H54 (cell line): ENCODE results near the gene FILIP1.

Experiments used
- DNase-seq: peaks from one replicate; pipeline ENCODE4 v3.0.0; 2011; ENCODE audit warnings: low spot score, mixed read lengths; ENCODE audit not compliant: insufficient read length
- FAIRE-seq: peaks from 3 replicates; lab custom pipeline; 2011; peaks lifted over from hg19 to GRCh38; lab: Jason Lieb, UNC
- POLR2A ChIP-seq: IDR thresholded peaks from 2 replicates; pipeline ENCODE4 v1.6.1; 2011; ENCODE audit warnings: low read depth, mild to moderate bottlenecking, low read length

Gene FILIP1

DNA sequence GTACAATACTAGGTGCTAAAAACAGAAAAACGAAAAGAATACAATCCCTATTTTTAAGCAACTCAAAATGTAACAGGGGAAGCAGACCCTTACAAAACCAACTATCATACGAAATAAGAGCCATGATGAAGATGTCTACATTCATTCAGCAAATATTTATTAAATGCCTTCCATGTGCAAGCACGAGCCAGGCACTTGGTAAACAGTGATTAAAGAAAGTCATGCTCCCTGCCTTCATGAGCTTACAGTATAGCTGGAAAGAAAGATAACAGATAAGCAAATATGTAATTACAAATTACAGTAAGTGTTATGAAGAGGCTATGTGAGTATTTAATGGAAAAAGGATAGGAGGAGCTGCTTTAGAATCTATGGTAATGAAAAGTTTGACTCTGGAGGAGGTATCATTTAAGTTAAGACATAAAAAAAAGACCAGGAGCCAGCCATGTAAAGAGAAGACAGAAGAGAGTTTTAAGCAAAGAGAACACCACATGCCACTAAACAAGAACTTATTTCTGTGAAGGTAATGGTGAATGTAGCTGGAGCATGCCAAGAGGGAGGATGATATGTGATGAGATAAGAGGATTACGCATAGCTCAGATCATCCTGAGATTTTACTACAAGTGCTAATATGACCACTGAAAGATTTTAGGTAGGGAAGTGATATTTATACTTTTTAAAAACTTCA lies 230.7 kb downstream of the FILIP1 start:
- FAIRE-seq: no peak
- no peak for TF ChIP-seq POLR2A
- no peak for DNase-seq

DNA sequence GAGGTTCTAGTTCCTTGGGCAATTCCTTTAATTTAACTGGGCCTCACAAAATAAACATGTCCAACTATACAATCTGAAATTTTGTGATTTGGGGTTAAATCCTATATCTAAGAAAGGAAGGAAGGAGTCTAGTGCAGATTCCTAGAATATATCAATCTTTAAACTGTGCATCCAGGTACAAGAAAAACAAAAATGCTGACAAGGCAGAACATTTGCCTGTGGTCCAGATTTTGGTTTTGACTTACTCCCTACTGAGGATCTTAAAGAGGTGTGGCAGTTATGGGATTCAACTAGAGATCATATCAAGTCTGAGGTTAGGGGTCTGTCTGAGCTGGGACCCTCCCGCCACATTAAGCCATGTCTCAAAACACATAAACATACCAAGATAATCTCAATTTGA lies 232.3 kb downstream of the FILIP1 start:
- DNase-seq (no peak), FAIRE-seq (no peak)
- TF ChIP-seq POLR2A: no peak

DNA sequence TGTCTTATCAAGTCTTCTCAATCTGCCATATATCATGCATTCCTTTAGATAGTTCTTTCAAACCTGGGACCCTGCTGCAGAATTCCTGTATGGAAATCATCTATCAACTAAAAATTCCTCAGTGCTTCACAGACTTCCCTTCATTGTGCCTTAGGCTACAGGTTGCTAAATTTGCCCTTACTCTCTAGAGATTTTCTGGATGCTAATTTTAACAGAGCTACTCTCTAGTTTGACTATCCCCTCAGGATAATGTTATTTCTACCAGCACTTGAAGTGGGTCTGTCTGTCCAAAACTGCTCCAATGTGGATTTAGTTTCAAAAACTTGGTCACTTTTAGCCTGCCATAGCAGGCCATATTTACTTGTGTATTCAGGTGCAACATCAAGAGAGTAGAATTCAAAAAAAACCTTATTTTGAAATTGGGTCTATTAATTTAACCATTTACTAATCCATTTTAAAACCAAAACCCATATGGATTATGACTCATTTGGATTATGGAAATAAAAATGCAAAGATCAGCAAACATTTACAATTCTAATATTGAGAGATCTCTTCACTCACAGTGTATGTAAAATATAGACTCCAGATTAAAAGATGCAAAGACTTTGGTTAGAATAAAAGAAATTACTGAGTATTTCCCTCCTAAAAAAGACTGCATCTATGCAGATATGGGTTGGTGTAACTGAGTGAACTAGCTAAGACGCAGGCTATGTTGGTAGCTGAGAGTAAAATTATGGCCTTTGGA lies 236.1 kb downstream of the FILIP1 start:
- FAIRE-seq: no peak

DNA sequence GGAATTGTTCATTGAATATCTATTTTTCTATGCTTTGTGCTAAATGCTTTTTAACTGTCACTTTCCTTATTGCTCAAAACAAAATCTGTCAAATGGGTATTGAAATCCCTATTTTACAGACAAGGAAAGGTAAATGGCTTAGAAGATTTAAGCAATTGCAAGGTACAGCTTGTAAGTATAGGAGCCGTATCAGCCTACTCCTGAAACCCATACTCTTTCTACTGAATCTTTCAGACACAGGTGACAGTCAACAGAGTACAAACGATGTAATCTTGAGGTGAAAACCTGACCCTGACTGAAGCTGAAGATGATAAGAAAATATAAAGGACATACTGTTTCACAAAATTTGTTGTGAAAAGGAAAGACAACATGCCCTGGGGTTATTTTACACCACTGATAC lies 243.0 kb downstream of the FILIP1 start:
- TF ChIP-seq POLR2A: no peak
- FAIRE-seq (no peak), DNase-seq (no peak)

More for the DNA sequence above, 236.1 kb downstream of the FILIP1 start:
- DNase-seq: no peak
- TF ChIP-seq POLR2A: no peak

DNA sequence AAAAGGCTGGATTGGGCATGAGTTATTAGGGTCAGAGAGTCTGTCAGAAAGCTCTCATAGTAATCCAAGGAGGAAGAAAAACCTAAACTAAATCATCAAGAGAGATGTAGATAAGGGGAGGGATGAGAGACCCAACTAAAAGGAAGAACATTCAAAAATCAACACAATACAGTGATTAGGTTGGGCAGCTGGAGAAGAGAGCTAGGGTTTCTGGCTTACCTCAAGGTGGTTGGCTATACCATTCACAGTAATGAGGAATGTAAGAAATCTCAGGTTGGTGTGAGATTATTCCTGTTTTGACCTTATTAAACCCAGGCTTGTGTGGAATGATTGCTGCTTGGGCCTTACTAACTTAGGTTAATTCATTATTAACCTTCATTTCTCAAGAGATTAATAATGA lies 243.8 kb downstream of the FILIP1 start:
- TF ChIP-seq POLR2A: no peak
- FAIRE-seq (no peak), DNase-seq (no peak)

DNA sequence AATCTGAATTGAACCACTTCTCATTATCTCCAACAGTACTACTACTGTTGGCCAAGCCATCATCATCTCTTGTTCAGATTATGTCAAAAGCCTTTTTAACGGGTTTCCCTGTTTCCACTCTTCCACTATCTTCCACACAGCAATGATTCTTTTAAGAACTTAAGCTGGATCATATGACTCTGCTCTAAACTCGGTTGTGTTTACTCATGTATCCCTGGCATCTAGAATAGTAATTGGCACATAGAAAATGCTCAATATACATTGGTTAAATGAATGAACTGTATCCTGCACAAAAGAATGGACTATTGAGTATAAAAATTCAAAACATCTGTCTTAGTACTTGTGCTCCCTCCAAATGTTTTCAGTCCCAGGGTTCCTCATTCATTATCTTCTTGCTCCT lies 247.2 kb downstream of the FILIP1 start:
- no peak for TF ChIP-seq POLR2A
- FAIRE-seq: no peak
- DNase-seq: no peak

DNA sequence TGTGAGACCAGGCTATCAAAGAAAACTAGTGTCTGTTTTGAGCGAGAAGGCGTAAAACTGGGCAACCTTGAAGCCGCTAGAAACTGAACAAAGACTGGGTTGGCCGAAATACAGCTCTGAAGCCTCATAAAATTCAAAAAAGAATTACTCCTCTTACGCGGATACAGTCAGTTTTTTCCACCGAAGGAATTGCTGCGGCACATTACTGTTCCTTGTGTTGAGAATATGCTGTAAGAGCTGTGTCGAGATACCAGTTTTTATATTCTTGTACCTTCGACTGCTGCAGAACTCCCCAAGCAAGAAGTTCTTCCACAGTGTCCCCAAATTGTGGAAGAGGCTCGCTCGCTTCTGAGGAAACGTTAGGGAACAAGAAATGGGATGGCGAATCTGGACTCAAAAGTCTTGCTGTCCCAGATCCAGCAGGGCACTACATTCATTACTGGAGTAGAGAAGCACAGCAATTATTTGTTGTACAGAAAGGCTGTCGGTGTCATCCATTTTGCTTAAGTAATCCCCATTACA lies 249.5 kb downstream of the FILIP1 start:
- FAIRE-seq (no peak), DNase-seq (no peak)
- TF ChIP-seq POLR2A: no peak

DNA sequence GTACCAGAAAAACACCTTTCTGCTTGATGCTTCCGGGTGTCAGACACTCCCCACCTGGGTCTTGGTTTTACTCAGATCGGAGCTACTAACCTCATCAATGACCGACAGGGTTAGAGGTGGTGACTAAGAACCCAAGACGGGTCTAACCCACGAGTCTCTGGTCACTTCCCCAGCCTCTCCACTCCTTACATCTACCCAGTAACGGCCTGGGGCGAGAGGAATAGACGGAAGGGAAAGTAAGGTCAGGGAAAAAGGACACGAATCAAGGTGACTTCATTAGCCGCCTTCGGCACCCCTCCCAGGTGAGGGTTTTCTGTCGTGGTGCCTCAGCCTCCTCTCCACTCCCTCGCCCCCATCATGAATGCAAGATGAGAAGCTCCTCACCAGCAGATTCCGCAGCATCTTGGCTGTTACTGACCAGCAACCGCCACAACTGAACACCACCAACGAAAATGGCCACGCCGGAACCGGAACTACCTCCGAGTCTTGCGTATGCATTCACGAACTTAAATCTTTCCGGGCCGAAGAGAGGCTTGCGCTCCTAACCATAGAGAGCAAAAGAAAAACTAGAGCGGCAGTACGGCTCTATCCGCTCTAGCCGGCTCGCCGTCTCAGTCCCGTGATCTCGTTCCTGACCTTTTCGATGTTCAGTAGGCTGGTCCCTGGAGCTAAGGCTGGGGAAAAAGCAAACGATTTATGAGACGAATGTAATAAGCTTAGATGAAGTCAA lies 250.1 kb downstream of the FILIP1 start, which contains the start of gene COX7A2:
Gene COX7A2, minus strand, starts transcription at position 469 of the 730 bp plus-strand sequence. Its CDS starts 67 bp downstream, at position 402.
- peak; percentile 57 for DNase-seq
- peak; percentile 100 for FAIRE-seq
- peak; percentile 81 for TF ChIP-seq POLR2A
